NCI-H2029 (cell line): ENCODE data around the gene PPP2R2C.

Experiments
- DNase-seq: peaks from one replicate; lab custom pipeline; 2025; lab: John Stamatoyannopoulos, UW

PPP2R2C gene

DNA sequence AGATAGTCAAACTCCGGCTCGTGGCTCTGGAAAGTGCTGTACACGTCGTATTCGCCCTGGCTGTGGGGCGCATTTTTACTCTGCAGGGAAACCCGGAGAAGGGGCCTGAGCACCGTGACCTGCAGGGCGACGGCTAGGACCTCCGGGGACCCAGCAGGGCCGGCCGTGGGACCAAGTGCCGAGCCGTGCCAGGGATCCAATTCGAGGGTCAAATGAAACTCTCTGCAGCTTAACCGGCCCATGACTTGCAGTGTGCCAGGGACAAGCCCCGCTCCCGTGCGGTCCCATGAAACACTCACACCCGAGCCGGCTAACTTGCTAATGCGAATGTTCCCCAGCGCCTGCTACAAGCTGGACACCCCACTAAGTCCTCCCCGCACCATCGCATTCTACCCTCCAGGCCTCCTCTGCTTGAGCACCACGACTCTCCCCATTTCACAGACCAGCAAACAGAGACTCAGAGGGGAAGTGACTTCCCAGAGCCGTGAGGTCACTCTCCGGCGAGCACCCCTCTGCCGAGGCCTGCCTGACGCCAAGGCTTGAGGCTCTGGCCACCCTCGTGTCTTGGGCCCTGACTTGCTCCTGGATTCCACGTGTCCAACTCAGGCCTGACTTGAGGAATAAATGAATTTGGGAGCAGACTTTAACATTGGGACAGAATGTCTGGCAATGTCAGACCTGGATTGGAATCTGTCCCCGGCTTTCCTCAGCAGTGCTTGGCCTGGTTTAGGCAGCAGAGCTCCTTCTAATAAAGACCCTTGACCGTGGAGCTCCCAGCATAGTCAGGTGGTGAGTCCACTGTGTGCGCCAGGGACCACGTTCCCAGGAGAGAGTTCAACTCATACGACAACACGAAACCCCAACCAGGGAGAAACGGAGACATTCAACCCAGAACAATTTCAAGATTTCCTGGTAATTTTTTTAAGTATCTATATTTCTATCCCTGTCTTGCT is 93.6 kb downstream of the PPP2R2C start:
- DNase-seq: no peak

DNA sequence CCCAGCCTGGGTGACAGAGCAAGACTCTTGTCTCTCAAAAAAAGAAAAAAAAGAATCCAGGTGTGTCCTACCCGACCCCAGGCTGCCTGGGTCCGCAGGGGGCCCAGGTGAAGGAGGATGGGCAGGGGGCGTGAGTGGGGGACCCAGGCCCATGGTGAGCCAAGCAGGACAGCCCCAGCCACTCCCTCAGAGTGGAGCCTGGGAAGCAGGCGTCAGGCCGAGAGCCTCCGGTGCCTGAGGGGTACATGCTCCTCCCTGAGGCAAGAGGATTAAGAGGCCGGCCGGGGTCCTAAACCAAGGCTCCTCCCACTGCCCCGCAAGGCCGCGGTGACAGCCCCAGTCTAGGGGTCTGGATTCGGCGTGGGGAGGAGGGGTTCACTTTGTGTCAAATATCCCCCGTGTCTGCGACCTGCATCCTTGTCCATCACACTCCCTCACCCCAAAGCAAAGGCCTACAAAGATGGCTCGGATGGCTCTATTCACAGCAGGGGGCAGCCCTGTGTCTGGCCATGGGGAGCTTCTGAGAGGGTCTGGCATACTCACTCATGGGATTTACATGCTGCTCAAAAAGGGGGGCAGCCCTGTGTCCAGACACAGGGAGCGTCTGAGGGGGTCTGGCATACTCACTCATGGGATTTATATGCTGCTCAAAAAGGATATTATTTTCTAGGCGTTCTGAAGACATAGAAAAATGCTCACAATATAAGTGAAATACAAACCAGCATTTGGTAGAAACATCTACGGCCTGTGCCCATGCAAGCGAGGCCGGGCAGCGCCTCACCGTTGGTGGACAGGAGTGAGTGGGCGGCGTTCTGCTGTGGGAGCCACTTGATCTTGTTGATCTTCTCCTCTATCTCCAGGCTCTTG is 94.6 kb downstream of the PPP2R2C start:
- DNase-seq: no peak

DNA sequence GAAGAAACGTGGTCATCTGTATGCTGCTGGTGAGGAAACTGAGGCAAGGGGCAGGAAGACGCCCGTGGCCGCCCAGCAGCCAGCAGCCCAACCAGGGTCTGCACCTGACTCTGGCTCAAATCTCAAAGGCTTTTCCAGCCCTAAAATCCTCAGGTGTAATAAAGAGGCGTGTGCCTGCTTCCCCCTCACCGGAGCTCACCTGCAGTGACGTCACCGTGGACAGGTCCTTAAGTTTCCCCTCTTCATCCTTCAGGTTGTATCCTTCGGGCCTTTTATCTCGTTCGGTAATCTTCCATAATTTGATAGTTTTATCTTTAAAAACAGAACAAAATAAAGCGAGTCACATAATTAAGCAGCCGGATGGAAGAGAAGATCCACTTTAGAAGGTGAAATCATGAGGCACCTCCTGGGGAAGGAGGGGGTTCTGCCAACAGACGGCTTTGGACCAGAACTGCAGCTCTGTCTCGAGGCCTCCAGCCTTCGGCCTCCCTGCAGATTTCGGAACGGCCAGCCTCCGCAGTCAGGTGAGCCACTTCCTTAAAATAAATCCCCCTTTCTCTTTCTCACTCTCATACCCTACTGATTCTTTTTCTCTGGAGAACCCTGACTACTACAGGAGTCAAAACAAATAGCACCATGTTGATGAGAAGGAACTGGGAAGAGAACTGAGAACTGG is 96.7 kb downstream of the PPP2R2C start:
- no peak for DNase-seq

DNA sequence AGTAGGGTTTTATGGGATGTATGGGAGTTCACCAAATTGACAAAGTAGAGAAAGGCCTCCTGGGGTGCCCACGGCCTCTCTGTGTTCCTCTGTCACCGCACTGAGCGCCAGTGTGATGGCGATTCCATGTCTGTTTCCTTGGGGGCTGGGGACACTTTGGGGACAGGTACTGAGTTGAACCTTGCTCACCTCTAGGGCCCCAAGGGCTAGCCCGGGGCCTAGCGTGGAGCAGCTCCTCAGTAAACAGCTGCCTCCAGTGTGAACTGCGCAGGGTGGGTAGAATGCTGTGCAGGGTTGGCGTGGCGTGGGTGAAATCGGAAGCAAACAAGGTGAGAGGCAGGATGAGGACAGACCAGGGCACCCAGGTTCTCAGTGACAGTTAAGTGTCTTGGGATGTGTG is 97.8 kb downstream of the PPP2R2C start:
- no peak for DNase-seq

DNA sequence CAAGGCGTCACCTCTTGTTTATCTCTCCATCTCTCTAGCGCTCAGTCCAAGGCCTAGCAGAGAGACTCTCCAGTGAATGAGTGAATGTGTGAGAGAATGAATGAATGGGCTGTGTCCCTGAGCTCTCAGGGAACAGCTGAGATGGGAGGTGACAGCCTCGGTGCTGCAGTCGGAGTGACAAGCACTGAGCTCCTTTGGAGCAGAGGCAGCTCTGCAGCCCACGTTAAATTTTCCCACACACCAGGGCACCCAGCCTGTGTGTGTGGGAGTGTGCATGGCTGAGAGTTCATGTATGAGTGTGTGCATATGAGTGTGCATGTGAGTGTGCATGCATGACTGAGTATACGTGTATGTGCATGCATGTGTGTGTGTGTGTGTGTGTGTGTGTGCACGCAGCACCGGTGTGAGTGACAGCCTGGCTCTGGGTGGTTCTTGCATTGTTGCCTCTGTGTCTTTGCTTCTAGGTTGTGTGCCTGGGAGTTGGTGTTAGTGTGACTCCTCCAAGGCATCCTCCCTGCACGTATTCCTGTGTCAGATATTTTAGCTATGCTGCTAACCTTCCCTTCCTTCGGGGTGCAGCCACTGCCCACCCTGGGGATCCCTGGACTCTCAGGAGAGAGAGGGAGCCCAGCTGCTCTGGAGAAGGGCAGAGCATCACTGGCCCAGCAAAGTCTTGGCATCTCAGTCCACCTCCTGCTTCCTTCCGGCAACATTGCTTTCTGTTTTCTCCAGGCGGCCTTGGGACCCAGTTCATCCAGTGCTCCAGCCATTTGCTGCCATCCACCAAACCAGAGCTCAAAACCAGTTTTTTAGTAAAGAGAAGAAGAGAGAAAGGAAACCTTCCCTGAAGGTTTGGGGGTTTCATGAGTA is 98.6 kb downstream of the PPP2R2C start:
- no peak for DNase-seq

DNA sequence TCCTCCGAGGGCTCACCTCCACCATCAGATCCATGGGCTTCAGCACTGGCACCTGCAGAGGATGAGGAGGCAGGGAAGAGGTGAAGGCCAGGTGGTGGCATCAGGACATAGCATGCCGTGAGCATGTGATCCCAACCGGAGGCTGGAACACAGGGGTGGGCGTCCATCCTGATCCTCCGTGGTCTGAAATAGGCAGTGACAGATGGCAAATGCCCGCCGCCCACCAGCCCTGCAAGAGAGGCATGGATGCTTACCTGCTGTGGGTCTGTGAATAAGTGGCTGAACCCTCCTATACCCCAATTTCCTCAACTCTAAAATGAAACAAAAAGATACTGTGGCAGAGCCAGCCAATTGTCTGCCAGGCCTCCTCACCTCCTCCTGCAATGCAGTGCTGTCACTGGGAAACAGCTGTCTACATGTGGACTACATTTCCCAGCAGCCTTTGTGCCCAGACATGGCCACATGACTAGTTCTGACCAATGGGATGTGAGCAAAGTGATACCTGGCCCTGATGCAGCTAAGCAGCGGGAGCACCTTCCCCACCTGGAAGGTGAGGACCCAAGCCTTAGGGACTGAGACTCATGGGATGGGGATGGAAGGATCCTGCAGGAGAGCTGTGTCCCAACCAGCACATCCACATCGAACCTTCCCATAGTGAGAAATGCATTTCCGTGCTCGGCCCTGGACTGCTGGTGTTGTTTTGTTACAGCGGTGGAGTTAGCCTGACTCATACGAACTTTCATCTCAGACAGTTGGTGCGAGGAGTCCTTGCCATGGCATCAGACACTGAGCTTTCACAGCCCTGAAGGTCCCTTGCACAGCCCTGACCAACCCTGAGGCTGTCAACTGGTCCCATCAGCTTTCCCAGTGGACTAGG is 99.5 kb downstream of the PPP2R2C start:
- peak; percentile 60 for DNase-seq

DNA sequence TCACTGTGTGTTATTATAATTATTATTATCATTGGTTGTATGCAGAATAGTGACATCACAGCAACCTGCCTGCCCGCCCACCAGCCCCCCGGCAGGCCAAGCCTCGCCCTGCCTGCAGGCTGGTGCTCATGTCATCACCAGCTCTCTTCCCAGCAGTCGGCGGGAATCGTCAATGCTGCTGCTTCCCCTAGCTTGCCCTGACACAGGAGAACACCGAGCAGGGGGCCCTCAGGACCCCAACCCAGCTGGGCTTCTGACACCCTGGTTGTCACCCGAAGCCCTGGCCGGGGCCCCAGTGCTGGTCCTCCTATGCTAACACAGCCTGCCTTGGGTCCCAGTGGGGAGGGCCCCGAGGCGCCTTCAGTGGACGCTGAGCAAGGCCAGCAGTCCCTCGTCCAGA is 100.6 kb downstream of the PPP2R2C start:
- no peak for DNase-seq

DNA sequence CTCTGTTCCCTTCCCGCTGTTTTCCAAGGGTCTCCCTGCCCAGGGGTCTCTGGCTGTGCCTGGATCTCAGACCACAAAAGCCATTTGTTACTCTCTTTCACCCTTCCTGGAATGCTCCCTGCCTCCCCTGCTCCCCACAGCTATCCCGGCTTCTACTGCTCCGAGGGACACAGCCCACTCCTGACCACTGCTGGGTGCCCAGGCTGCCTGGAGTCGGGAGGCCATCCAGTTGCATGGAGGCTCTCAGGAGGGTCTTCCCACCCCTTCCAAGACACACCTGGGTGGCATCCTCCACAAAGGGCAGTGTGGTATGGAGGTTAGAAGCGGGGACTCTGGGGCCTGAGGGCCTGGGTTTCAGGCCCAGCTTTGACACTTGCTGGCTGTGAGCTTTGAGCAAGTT is 101.1 kb downstream of the PPP2R2C start:
- no peak for DNase-seq

DNA sequence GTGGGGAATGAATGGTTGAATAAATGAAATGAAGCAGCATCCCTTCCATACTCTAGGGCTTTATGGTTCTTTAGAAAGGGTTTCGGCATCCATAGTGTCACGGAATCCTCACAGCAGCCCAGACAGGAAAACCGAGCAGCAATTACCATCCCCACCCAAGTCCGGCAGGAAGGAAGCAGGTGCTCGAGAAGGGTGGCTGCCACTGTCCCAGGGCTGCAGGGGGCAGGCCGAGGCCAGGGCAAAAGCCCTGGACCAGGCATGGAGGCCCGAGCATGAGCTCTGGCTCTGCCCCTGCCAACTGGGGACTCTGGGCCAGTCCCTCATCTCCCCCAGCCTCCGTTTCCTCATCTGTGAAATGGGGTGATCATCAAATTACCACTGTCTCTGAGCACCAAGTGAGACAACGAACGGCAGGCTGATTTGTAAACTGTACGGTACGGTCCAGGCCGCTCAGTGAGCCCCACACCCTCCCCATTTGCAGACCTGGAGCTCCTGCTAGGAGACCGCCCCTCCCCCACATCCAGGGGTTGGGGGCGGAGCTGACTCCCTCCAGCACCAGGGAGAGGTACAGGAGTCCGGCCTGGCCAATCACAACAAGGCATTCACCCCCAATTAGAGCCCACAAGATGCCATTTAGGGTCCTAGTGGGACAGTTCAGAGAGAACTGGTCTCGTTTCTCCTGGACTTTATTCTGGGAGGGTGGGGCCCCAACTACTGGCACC is 102.3 kb downstream of the PPP2R2C start:
- no peak for DNase-seq

DNA sequence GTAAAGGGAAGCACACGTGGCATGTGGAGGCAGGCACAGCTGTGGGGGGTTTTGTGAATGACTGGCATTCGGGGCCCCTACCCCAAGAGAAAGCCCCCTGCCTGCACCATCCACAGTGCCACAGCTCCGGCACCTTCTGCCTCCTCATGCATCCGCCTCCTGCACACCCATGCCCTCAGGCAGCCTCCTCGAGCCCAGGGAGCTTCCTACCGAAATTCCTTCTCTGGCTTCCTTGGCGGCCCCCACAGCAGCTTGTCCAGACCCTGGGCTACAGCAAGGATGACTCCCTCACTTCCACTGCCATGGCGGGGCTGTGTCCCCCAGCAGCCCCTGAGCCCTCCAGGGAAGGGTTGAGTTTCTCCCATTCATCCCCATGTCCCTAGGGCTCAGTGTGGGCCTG is 102.9 kb downstream of the PPP2R2C start:
- no peak for DNase-seq

DNA sequence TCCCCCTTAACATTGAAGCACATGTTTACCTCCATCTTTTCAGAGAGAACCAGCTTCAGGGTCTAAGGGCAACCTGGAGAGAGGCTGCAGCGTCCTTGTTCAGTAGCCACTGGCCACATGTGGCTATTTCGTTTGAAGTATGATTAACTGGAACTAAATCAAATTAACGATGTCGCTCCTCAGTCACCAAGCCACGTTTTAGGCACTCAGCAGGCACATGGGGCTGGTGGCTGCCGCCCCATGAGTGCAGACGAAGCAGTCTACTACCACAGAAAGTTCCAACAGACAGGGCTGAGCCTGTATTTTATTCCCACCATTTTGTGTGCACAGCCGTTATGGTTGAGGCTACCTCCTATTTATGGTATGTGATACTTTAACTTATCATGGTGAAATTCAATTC is 103.4 kb downstream of the PPP2R2C start:
- DNase-seq: no peak

DNA sequence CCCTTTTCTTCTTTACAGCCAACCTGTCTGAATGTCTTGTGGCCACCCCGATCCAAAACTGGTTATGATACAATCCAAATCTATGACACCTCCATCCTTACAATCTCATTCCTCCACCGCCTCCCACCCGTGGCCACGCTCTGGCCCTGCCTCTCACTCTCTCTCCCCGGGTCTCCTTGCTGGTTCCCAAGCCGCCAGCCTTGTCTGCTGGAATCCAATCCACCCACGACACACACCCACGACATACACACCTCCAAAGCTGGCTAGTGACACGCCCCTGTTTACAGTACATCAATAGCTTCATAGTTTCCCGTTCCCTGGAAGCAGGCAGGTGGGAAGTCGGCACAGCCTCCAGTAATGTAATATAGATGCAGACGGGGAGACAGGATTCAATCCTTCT is 103.8 kb downstream of the PPP2R2C start:
- DNase-seq: no peak

DNA sequence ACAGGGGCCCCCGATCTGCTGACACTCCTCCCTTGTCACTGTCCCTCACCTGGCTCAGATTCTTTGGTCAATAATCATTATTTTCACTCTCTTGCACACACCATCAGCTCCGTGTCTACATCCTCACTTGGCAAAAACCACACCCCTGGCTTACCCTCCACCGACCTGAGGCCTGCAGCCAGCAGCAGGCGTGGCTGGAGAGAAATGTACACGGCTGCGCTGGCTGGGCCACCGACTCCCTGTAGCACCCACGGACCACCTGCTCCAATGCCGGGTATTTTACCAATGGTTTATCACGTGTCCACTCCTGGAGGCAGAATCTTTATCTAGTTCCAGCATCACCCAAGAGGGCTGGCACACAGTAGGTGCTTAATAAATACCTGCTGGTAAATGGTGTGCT is 104.3 kb downstream of the PPP2R2C start:
- no peak for DNase-seq

DNA sequence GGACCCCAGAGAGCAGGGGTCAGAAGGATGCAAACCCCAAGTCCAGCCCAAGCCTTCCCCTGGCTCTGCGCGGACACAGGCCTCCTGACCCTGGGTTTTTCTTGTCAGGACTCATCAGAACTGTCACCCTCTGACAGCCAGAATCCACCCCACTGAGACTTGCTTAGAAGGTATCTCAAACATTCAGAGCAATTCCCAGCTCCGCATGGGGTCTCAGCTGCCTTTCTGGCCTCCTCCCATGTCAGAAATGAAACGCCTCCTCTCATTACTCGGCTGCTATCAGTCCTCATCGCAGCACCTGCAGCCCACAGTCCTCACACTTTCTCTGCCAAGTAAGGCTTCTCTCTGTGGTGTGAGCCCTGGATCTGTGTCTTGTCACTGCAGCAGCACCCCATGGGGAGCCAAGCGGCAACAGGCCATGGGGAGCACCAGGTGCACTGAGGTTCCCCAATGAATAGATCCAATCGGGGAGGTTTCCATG is 105.0 kb downstream of the PPP2R2C start:
- DNase-seq: no peak

DNA sequence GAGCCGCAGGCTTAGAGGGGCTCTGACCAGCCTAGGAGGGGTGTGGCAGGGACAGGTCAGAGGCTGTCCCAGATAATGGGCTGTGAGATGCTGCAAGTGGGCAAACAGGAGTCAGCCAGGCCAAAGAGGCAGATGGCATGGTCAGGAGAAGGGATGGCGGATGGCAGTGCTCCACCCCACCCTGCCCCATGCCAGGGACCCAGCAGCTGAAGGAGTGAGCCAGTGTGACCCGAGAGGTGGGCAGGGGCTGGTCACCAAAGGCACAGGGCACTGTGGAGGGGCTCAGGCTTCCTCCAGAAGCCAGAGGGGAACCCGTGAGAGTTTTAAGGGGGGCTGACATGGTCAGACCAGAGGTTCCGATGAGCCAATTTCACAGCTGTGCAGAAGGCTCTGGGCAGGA is 105.8 kb downstream of the PPP2R2C start:
- DNase-seq: no peak

DNA sequence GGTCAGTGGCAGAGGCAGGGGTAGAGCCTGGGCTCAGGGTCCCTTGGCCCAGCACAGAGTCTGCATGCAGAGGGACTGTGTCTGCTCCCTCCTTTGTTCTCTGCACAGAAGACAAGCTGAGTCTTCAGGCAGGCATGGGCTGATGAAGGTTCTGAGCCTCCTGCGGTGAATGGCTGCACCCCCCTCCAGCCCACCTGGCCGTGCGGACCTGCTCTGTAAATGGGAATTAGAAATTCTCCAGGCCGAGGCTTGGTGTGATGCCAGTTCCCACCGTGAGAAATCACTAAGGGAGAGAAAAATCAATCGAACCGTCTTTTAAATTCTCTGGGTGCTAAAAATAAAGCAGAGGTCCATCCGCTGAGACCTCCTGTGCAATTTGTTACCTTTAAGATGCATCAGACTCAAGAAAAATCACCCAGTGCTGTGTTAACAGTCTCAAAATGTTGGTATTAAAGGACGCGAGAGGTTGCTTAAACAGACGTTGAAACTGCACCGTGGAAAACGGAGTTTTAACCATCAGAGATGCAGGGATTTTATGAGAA is 106.8 kb downstream of the PPP2R2C start:
- no peak for DNase-seq

DNA sequence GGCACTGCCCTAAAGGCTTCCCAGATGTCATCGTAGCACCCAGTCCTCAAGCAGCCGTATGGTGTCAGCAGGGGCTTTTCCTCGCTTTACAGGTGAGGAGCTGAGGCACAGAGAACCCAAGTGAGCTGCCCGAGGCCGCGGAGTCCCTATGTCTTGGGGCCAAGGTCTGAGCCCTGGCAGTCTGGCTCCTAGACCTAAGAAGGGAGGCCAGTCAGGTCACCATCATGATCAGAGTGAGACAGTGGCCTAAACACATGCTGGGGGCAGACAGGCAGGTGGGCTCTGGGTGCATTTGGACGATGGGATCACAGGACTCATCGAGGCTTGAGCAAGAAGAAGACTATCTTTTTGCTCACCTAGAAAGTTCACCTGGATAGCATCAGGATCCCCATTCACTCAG is 107.8 kb downstream of the PPP2R2C start:
- no peak for DNase-seq

DNA sequence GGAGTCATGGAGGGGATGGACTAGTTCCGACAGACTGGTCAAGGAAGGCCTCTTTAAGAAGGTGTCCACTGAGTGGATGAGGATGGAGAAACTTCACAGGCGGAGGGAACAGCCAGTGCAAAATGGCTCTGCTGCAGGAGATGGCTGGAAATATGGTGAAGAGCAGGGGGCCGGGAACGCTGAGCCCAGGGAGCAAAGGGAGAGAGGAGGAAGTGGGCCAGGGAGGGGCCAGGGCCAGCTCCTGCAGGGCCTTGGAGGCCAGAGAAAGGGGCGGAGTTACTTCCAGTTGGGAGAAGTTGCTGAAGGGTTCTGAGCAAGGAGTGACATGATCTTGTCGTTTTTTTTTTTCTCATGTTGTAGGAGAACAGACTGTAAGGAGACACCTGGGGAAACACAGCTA is 108.3 kb downstream of the PPP2R2C start:
- no peak for DNase-seq

DNA sequence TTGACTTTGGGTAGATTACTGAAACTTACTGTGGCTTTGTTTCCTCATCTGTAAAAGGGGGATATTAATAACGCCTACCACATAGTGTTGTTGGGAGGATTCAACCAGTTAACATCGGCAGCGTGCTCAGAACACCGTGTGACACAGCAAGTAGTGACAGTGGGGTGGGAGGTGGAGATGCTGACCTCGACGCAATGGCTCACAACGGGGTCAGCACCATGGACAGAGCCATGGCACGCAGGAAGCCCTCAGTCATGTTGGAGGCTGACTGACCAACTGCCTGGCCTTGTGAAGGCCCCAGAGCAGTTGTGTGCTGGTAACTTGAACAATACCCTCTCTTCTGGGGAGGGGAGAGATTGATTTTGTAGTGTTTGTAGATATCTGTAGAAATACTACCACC is 109.5 kb downstream of the PPP2R2C start:
- DNase-seq: no peak
